Endodermal cell (in vitro differentiated cells): Measurements from ENCODE around the gene ATG9B. TPM values are rescaled to one million over a fixed set of nuclear protein-coding genes. Genes with fewer than 3 reads are reported as not detected.

Experiments used
- DNase-seq: peaks from one replicate; pipeline ENCODE4 v3.0.0-alpha.2; 2017
- H3K27ac ChIP-seq: 2 replicates; pipeline ENCODE4 v1.5.1; 2013; ENCODE audit warnings: mild to moderate bottlenecking, low read depth, low read length, moderate library complexity
- H3K27me3 ChIP-seq: 2 replicates; pipeline ENCODE4 v1.6.1; 2013; ENCODE audit warnings: mild to moderate bottlenecking, low read length, moderate library complexity; ENCODE audit not compliant: insufficient read depth, control insufficient read depth, poor library complexity, severe bottlenecking
- H3K36me3 ChIP-seq: 2 replicates; pipeline ENCODE4 v1.7.0; 2013; ENCODE audit warnings: mild to moderate bottlenecking, low read length, moderate library complexity; ENCODE audit not compliant: control insufficient read depth, insufficient read depth
- H3K4me1 ChIP-seq: one replicate; pipeline ENCODE4 v1.7.0; 2013; ENCODE audit warnings: low read length; ENCODE audit not compliant: control insufficient read depth, insufficient read depth
- H3K4me3 ChIP-seq: 2 replicates; pipeline ENCODE4 v1.5.1; 2013; ENCODE audit warnings: mild to moderate bottlenecking, low read length, moderate library complexity
- H3K9ac ChIP-seq: 2 replicates; pipeline ENCODE4 v1.6.1; 2013; ENCODE audit warnings: mild to moderate bottlenecking, low read length, moderate library complexity; ENCODE audit not compliant: poor library complexity, severe bottlenecking; ENCODE audit errors: extremely low read depth
- H3K9me3 ChIP-seq: 2 replicates; pipeline ENCODE4 v1.6.1; 2013; ENCODE audit warnings: mild to moderate bottlenecking, low read length, moderate library complexity; ENCODE audit not compliant: control insufficient read depth
- H3K27ac Mint-ChIP-seq: 2 replicates; pipeline ENCODE4 v1.8.0; 2020; ENCODE audit warnings: mixed read lengths
- H3K27me3 Mint-ChIP-seq: 2 replicates; pipeline ENCODE4 v1.8.0; 2021; ENCODE audit warnings: mild to moderate bottlenecking, mixed read lengths; ENCODE audit not compliant: insufficient read depth
- H3K36me3 Mint-ChIP-seq: 2 replicates; pipeline ENCODE4 v1.8.0; 2020; ENCODE audit warnings: low read depth, mixed read lengths
- H3K4me1 Mint-ChIP-seq: 2 replicates; pipeline ENCODE4 v1.8.0; 2020; ENCODE audit warnings: mixed read lengths
- H3K4me3 Mint-ChIP-seq: 2 replicates; pipeline ENCODE4 v1.8.0; 2020; ENCODE audit warnings: mild to moderate bottlenecking, moderate library complexity, mixed read lengths
- H3K9me3 Mint-ChIP-seq: 2 replicates; pipeline ENCODE4 v1.8.0; 2020; ENCODE audit warnings: mild to moderate bottlenecking, mixed read lengths
- WGBS, 2 experiments: methylation state at CpG; one replicate each; pipeline versions ENCODE4 v1.1.5 to v1.1.7; 2013; ENCODE audit warnings: missing lambda C conversion rate in 2 of 2, mixed read lengths in 1 of 2; ENCODE audit not compliant: insufficient coverage in 1 of 2, insufficient read length in 1 of 2; 5-methylcytosine and 5-hydroxymethylcytosine counted together
- total RNA-seq, 2 donors: library from RNA; stranded (reverse); fragmentation: NEBNext Ultra II Directional in 1 of 2; extraction: Animal tissue kit (Norgen Biotek cat#: 25700) in 1 of 2; gene quantifications; 2 replicates in 1 of 2; 3 replicates in 1 of 2; pipeline ENCODE4 v1.2.1, GENCODE V29; 2021
- TF ChIP-seq, protein P1 (sequence below): fragments of 200-600 bp; sonication (generic); conservative IDR thresholded peaks from 2 replicates; pipeline ENCODE4 v1.5.0; 2021; ENCODE audit warnings: antibody characterized with exemption, mild to moderate bottlenecking

Gene ATG9B
- total RNA-seq, 2 donors from 2014 or later: 2.0 to 3.0 TPM

DNA sequence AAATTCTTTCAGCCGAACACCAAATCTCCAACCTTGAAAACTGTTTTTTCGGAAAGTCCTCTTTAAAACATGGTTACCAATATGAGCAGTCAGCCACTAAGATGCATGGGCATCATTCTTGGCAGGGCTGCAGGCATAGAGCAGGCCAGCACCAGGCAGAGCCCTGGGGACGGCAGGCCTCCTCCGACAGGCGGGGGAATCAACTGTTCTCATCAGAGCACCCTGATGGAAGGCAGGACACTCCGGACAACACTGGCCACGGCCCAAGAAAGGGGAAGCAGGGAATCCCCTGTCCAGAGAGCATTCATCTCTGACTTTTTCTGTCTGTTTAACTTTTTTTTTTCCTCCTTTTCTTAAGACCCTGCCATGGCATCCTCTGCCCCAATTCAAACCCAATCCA is 34.8 kb downstream of the ATG9B start:
- Mint-ChIP-seq H3K9me3 (peaks cover 21% of the 10 kb centered on the region), H3K4me3 (no peak overlapping the region), H3K4me1 (peaks cover 6% of the 10 kb centered on the region), H3K27ac (no peak overlapping the region), H3K27me3 (peaks cover 51% of the 10 kb centered on the region), H3K36me3 (no peaks in the 10 kb centered on the region)
- Histone ChIP-seq H3K9me3 (no peaks in the 10 kb centered on the region), H3K36me3 (no peaks in the 10 kb centered on the region), H3K27ac (no peak overlapping the region), H3K4me3 (no peak overlapping the region), H3K27me3 (peaks cover 13% of the 10 kb centered on the region), H3K4me1 (peaks cover 3% of the 10 kb centered on the region), H3K9ac (no peak overlapping the region)
- TF ChIP-seq, protein P1, sequence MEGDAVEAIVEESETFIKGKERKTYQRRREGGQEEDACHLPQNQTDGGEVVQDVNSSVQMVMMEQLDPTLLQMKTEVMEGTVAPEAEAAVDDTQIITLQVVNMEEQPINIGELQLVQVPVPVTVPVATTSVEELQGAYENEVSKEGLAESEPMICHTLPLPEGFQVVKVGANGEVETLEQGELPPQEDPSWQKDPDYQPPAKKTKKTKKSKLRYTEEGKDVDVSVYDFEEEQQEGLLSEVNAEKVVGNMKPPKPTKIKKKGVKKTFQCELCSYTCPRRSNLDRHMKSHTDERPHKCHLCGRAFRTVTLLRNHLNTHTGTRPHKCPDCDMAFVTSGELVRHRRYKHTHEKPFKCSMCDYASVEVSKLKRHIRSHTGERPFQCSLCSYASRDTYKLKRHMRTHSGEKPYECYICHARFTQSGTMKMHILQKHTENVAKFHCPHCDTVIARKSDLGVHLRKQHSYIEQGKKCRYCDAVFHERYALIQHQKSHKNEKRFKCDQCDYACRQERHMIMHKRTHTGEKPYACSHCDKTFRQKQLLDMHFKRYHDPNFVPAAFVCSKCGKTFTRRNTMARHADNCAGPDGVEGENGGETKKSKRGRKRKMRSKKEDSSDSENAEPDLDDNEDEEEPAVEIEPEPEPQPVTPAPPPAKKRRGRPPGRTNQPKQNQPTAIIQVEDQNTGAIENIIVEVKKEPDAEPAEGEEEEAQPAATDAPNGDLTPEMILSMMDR: no peak
- WGBS, 2 experiments: 88 to 94% methylated on average over 7 of the region's 7 CpGs
- DNase-seq: peak; percentile 51

GRCh38 chr7:150988230-150989226 is 35.8 kb downstream of the ATG9B start:
- Histone ChIP-seq H3K27me3 (peaks cover 16% of the 10 kb centered on the region), H3K27ac (no peak overlapping the region), H3K9ac (no peak overlapping the region), H3K4me3 (no peak overlapping the region), H3K36me3 (no peaks in the 10 kb centered on the region), H3K4me1 (no peaks in the 10 kb centered on the region), H3K9me3 (no peaks in the 10 kb centered on the region)
- peaks cover 61% of the 10 kb centered on the region for H3K27me3 Mint-ChIP-seq
- H3K36me3 Mint-ChIP-seq: no peaks in the 10 kb centered on the region
- no peak overlapping the region for H3K27ac Mint-ChIP-seq
- H3K4me3 Mint-ChIP-seq: peak overlapping the region; percentile 45
- DNase-seq: peak; percentile 95
- WGBS, 2 experiments: 35 to 46% methylated on average over 10 to 31 of the region's 31 CpGs
- H3K4me1 Mint-ChIP-seq: peaks cover 6% of the 10 kb centered on the region
- H3K9me3 Mint-ChIP-seq: peaks cover 21% of the 10 kb centered on the region
- TF ChIP-seq, protein P1: peak; percentile 95

DNA sequence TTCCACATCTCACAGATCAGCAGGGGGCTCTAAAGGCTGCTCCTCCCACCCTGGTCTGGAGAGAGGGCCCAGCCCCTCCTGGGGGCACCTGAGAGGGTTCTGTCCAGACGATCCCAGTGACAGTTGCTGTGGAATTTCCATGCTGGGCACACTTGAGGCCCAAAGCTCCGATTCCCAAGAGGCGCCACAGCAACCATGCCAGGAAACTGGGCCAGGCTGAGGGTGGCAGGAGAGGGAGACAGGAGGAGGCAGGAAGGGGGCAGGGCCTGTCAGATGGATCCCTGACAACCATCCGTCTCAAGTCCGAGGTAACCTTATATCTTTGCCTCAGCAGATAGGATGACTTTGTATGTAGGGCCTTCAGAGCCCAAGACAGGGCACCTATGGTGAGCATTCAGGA is 37.7 kb downstream of the ATG9B start:
- Mint-ChIP-seq H3K4me1 (peaks cover 6% of the 10 kb centered on the region), H3K27me3 (peaks cover 80% of the 10 kb centered on the region), H3K27ac (no peak overlapping the region), H3K9me3 (peaks cover 21% of the 10 kb centered on the region), H3K36me3 (no peaks in the 10 kb centered on the region), H3K4me3 (no peak overlapping the region)
- H3K4me3 ChIP-seq: no peak overlapping the region
- peaks cover 36% of the 10 kb centered on the region for H3K27me3 ChIP-seq
- no peak overlapping the region for H3K27ac ChIP-seq
- no peak overlapping the region for H3K9ac ChIP-seq
- no peaks in the 10 kb centered on the region for H3K4me1 ChIP-seq
- no peaks in the 10 kb centered on the region for H3K9me3 ChIP-seq
- 89 to 95% methylated on average over 3 to 5 of the region's 5 CpGs for WGBS, 2 experiments
- no peaks in the 10 kb centered on the region for H3K36me3 ChIP-seq
- DNase-seq: peak; percentile 44
- TF ChIP-seq, protein P1: no peak
